Osteoblast (primary cell): ENCODE measurements around the gene CDC42SE2. TPM values are rescaled to one million over a fixed set of nuclear protein-coding genes. Genes with fewer than 3 reads are reported as not detected.
"Not testable (repeated sequence)": the region's sequence is repeated elsewhere in the genome, so short reads cannot be mapped to it uniquely, and the experiment has no call there.

Source experiments
- DNase-seq: peaks from one replicate; pipeline ENCODE4 v3.0.0; 2011; ENCODE audit warnings: low spot score, mixed read lengths; ENCODE audit not compliant: insufficient read length; ENCODE audit errors: missing footprints
- H2AFZ ChIP-seq: 2 replicates; pipeline ENCODE4 v1.6.0; 2011; ENCODE audit warnings: mild to moderate bottlenecking, low read length
- H3K27ac ChIP-seq: 2 replicates; pipeline ENCODE4 v1.5.1; 2011; ENCODE audit warnings: mild to moderate bottlenecking, low read depth, low read length, moderate library complexity
- H3K27me3 ChIP-seq: 2 replicates; pipeline ENCODE4 v1.6.0; 2012; ENCODE audit warnings: mild to moderate bottlenecking, control low read depth, inconsistent platforms, low read length, moderate library complexity; ENCODE audit not compliant: insufficient read depth
- H3K36me3 ChIP-seq: 2 replicates; pipeline ENCODE4 v1.5.1; 2011; ENCODE audit warnings: mild to moderate bottlenecking, low read length, control low read depth, moderate library complexity; ENCODE audit not compliant: insufficient read depth
- H3K4me1 ChIP-seq: 2 replicates; pipeline ENCODE4 v1.5.1; 2011; ENCODE audit warnings: mild to moderate bottlenecking, low read length, control low read depth, moderate library complexity; ENCODE audit not compliant: insufficient read depth
- H3K4me2 ChIP-seq: 2 replicates; pipeline ENCODE4 v1.6.0; 2011; ENCODE audit warnings: mild to moderate bottlenecking, low read length; ENCODE audit not compliant: insufficient read depth
- H3K4me3 ChIP-seq: fragments of 200-600 bp; sonication (generic); 3 replicates; pipeline ENCODE4 v1.5.1; 2012; ENCODE audit warnings: mild to moderate bottlenecking, low read length, inconsistent platforms; ENCODE audit not compliant: insufficient read depth
- H3K79me2 ChIP-seq: 2 replicates; pipeline ENCODE4 v1.6.0; 2012; ENCODE audit warnings: mild to moderate bottlenecking, low read length, control low read depth, inconsistent platforms; ENCODE audit not compliant: insufficient read depth
- H3K9me3 ChIP-seq: 2 replicates; pipeline ENCODE4 v1.5.1; 2011; ENCODE audit warnings: low read depth, low read length, control low read depth
- H4K20me1 ChIP-seq: 2 replicates; pipeline ENCODE4 v1.6.0; 2012; ENCODE audit warnings: mild to moderate bottlenecking, low read length, control low read depth; ENCODE audit not compliant: insufficient read depth
- CTCF ChIP-seq: IDR thresholded peaks from 2 replicates; pipeline ENCODE4 v1.5.1; 2011; ENCODE audit warnings: mild to moderate bottlenecking, low read depth, low read length, moderate library complexity; ENCODE audit errors: extremely low read depth
- total RNA-seq: library from RNA; depleted of rRNA; stranded (reverse); fragments of >200 nt; gene quantifications from 2 replicates; pipeline ENCODE4 v1.2.3, GENCODE V29; 2012

Gene CDC42SE2
- total RNA-seq, 1 donor, result 22.8 TPM

- H3K9me3 ChIP-seq, result no peaks in the 10 kb centered on the region
- TF ChIP-seq CTCF, result no peak
- H3K4me2 ChIP-seq, result no peak overlapping the region
- H3K4me1 ChIP-seq, result no peaks in the 10 kb centered on the region
- H3K79me2 ChIP-seq, result peaks cover 35% of the 10 kb centered on the region
- H2AFZ ChIP-seq, result no peak overlapping the region
- H3K27me3 ChIP-seq, result no peaks in the 10 kb centered on the region
- H3K4me3 ChIP-seq, result no peak overlapping the region
- H3K36me3 ChIP-seq, result no peaks in the 10 kb centered on the region
- no peak for DNase-seq
- no peak overlapping the region for H3K27ac ChIP-seq
- H4K20me1 ChIP-seq, result peaks cover 10% of the 10 kb centered on the region
These were observed 65.4 kb downstream of the CDC42SE2 start for GRCh38 chr5:131329286-131329560.

GRCh38 chr5:131330031-131330430, 66.2 kb downstream of the CDC42SE2 start:
- Histone ChIP-seq H3K27ac (no peak overlapping the region), H4K20me1 (peaks cover 10% of the 10 kb centered on the region), H3K9me3 (no peaks in the 10 kb centered on the region), H3K36me3 (no peaks in the 10 kb centered on the region), H2AFZ (no peak overlapping the region), H3K27me3 (no peaks in the 10 kb centered on the region), H3K4me3 (no peak overlapping the region), H3K79me2 (peaks cover 27% of the 10 kb centered on the region), H3K4me1 (no peaks in the 10 kb centered on the region), H3K4me2 (no peak overlapping the region)
- TF ChIP-seq CTCF, result no peak
- no peak for DNase-seq

GRCh38 chr5:131335756-131336155, 71.9 kb downstream of the CDC42SE2 start:
- DNase-seq, H3K4me3 ChIP-seq, H3K27ac ChIP-seq, H4K20me1 ChIP-seq, H3K4me2 ChIP-seq, H2AFZ ChIP-seq, H3K9me3 ChIP-seq, H3K27me3 ChIP-seq, H3K36me3 ChIP-seq, H3K4me1 ChIP-seq: not testable (repeated sequence)
- H3K79me2 ChIP-seq, result peaks cover 12% of the 10 kb centered on the region

GRCh38 chr5:131336801-131337200, 72.9 kb downstream of the CDC42SE2 start:
- not testable (repeated sequence) for H3K79me2 ChIP-seq, H2AFZ ChIP-seq, DNase-seq, H3K4me3 ChIP-seq, H3K9me3 ChIP-seq, H3K4me1 ChIP-seq, H3K36me3 ChIP-seq, H3K27ac ChIP-seq, H3K27me3 ChIP-seq, H3K4me2 ChIP-seq, H4K20me1 ChIP-seq

GRCh38 chr5:131337240-131338050, 73.6 kb downstream of the CDC42SE2 start:
- not testable (repeated sequence) for DNase-seq, H3K36me3 ChIP-seq, H3K79me2 ChIP-seq, H3K4me3 ChIP-seq, H3K4me2 ChIP-seq, H3K9me3 ChIP-seq, H4K20me1 ChIP-seq, H3K27ac ChIP-seq, H3K4me1 ChIP-seq, H3K27me3 ChIP-seq, H2AFZ ChIP-seq
